Ascending aorta (tissue), 2 donors: ENCODE measurements around the gene ACMSD. TPM values are rescaled to one million over a fixed set of nuclear protein-coding genes. Genes with fewer than 3 reads are reported as not detected.

Source experiments
- DNase-seq, 2 donors: peaks; one replicate each; pipeline ENCODE4 v3.0.0-alpha.2; 2019; ENCODE audit warnings: low spot score in 2 of 2
- H3K27ac ChIP-seq, 2 donors: fragments of 200-600 bp; sonication (generic); one replicate each; pipeline ENCODE4 v1.5.1; 2016 to 2017; ENCODE audit warnings: mild to moderate bottlenecking in 1 of 2
- H3K27me3 ChIP-seq: fragments of 200-600 bp; sonication (generic); one replicate; pipeline ENCODE4 v1.5.1; 2017
- H3K36me3 ChIP-seq, 2 donors: fragments of 200-600 bp; sonication (generic); one replicate each; pipeline ENCODE4 v1.5.1; 2016
- H3K4me1 ChIP-seq, 2 donors: fragments of 200-600 bp; sonication (generic); one replicate each; pipeline ENCODE4 v1.5.1; 2016 to 2017; ENCODE audit warnings: mild to moderate bottlenecking in 1 of 2
- H3K4me3 ChIP-seq, 2 donors: fragments of 200-600 bp; sonication (generic); one replicate each; pipeline ENCODE4 v1.5.1; 2016 to 2017; ENCODE audit warnings: mild to moderate bottlenecking in 1 of 2
- H3K9me3 ChIP-seq, 2 donors: fragments of 200-600 bp; sonication (generic); one replicate each; pipeline ENCODE4 v1.5.1; 2016
- intact Hi-C: fragments of 100-400 bp; cut with DNase I; formaldehyde crosslinking; loops from one replicate; pipeline ENCODE4 v1.15.1; 2023
- total RNA-seq: library from RNA; depleted of rRNA; stranded (reverse); fragments of >200 nt; gene quantifications from one replicate; pipeline ENCODE4 v1.1.0, GENCODE V29; 2016
- TF ChIP-seq, protein P1 (sequence below), 3 experiments: fragments of 200-600 bp in 2 of 3; fragments of 450-650 bp in 1 of 3; sonication (generic) in 2 of 3; IDR thresholded peaks; one replicate each; pipeline ENCODE4 v1.5.1; 2016 to 2019; ENCODE audit warnings: antibody characterized with exemption in 3 of 3, mild to moderate bottlenecking in 1 of 3, moderate library complexity in 1 of 3

The ACMSD gene
- total RNA-seq, 1 donor from 2014 or later: not detected

DNA sequence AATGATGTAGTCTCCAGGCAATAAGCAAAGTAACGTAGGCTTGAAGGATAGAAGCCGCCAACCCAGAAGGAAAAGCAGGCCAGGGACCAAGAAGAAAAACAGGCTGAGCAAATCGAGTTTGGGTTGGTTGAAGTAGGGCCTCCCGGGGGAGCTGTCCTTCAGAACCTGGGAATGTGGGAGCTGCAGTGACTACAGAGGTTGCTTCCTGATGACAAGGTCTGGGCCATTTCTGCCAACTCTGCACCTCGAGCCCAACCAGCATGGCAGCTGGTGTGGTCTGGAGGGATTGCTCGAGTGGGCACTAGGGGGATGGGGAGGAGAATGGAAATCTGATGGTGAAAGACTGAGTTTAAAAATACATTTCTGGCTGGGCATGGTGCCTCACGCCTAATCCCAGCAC lies 14.1 kb downstream of the ACMSD start:
- no peaks in the 10 kb centered on the region for H3K9me3 ChIP-seq
- TF ChIP-seq, protein P1, sequence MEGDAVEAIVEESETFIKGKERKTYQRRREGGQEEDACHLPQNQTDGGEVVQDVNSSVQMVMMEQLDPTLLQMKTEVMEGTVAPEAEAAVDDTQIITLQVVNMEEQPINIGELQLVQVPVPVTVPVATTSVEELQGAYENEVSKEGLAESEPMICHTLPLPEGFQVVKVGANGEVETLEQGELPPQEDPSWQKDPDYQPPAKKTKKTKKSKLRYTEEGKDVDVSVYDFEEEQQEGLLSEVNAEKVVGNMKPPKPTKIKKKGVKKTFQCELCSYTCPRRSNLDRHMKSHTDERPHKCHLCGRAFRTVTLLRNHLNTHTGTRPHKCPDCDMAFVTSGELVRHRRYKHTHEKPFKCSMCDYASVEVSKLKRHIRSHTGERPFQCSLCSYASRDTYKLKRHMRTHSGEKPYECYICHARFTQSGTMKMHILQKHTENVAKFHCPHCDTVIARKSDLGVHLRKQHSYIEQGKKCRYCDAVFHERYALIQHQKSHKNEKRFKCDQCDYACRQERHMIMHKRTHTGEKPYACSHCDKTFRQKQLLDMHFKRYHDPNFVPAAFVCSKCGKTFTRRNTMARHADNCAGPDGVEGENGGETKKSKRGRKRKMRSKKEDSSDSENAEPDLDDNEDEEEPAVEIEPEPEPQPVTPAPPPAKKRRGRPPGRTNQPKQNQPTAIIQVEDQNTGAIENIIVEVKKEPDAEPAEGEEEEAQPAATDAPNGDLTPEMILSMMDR (IDR thresholded peaks at IDR 0.05): no peak
- no peaks in the 10 kb centered on the region for H3K4me1 ChIP-seq
- intact Hi-C loops: no loop called here
- no peak overlapping the region for H3K27ac ChIP-seq
- H3K36me3 ChIP-seq: no peaks in the 10 kb centered on the region
- no peak overlapping the region for H3K4me3 ChIP-seq
- H3K27me3 ChIP-seq: no peaks in the 10 kb centered on the region
- no peak for DNase-seq

DNA sequence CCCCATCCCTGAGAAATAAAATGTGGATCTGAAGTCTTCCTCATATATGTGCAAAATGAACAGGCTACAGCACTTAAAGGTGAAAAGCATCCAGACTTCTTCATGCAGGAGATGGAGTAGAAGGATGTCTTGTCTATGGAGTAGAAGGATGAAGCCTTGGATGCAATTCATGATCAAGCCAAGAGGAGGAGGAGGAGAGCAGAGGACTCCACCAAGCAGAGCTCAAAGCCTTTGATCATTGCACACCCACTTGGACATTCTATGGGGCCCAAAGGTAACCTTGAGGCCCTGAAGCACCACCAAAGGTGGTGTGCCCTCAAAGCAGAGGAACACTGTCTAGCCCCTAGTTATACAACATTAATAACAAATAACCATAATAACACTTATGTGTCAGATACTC lies 17.3 kb downstream of the ACMSD start:
- H3K27me3 ChIP-seq: no peaks in the 10 kb centered on the region

DNA sequence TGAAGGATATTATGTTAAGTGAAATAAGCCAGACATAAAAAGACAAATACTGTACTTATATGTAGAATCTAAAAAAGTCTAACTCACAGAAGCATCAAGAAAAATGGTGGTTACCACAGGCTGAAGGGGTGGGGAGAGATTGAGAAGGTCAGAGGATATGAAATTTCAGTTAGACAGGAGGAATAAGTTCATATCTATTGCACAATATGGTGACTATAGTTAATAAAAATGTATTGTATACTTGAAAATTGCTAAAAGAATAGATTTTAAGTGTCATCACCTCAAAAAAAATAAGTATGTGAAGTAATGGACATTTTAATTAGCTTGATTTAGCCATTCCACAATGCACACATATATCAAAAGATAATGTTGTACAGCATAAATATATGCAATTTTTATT lies 19.8 kb downstream of the ACMSD start:
- no peaks in the 10 kb centered on the region for H3K4me1 ChIP-seq
- H3K27ac ChIP-seq: no peak overlapping the region
- intact Hi-C loops: no loop called here
- H3K36me3 ChIP-seq: no peaks in the 10 kb centered on the region
- no peak overlapping the region for H3K4me3 ChIP-seq
- no peaks in the 10 kb centered on the region for H3K9me3 ChIP-seq
- no peaks in the 10 kb centered on the region for H3K27me3 ChIP-seq
- DNase-seq: no peak
- TF ChIP-seq, protein P1 (IDR thresholded peaks at IDR 0.05): no peak

More for the DNA sequence above, 17.3 kb downstream of the ACMSD start:
- Histone ChIP-seq H3K27ac (no peak overlapping the region), H3K36me3 (no peaks in the 10 kb centered on the region), H3K4me3 (no peak overlapping the region), H3K9me3 (no peaks in the 10 kb centered on the region), H3K4me1 (no peaks in the 10 kb centered on the region)
- no peak for DNase-seq
- TF ChIP-seq, protein P1 (IDR thresholded peaks at IDR 0.05): no peak
- intact Hi-C loops: no loop called here

DNA sequence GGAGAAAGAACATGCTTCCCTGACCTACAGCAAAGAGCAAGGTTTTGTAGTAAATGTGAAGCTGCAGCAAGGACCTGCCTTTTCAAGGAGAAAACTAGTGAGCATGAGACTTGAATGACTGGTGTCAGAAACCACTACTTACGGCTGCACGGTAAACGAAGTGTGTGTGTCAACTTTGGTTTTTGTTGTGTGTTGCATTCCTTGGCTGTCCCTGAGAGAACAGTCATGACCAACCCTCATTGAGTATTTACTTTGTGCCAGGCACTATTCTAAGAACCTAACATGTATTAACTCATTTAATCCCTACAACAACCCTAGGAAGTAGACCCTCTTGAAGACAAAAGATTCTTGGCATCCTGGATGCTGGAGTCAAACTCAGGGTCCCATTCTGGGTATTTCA lies 22.8 kb downstream of the ACMSD start:
- intact Hi-C loops: no loop called here
- Histone ChIP-seq H3K4me1 (no peaks in the 10 kb centered on the region), H3K4me3 (no peak overlapping the region), H3K27me3 (no peaks in the 10 kb centered on the region), H3K9me3 (no peaks in the 10 kb centered on the region), H3K36me3 (no peaks in the 10 kb centered on the region), H3K27ac (no peak overlapping the region)
- TF ChIP-seq, protein P1 (IDR thresholded peaks at IDR 0.05): no peak
- no peak for DNase-seq

DNA sequence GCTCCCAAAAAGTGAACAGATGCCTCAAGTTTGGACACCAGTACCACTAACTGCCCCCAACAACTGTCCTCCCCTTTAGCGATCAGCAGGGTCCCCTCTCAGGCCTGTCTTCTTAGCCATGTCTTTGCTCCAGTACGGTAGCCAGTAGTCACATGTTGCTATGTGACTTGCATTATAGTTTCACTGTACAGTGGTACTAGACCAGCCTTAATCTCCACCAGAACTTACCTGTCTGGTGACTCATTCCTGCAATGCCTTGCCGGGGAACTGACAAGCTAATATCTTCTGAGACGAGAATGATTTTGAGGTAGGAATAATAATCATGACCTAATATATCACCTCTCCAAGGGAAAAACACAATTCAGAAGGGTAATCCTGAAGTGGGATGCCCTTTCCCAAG lies 23.7 kb downstream of the ACMSD start:
- Histone ChIP-seq H3K9me3 (no peaks in the 10 kb centered on the region), H3K4me1 (no peaks in the 10 kb centered on the region), H3K36me3 (no peaks in the 10 kb centered on the region), H3K27me3 (no peaks in the 10 kb centered on the region), H3K4me3 (no peak overlapping the region), H3K27ac (no peak overlapping the region)
- DNase-seq: no peak
- intact Hi-C loops: no loop called here
- TF ChIP-seq, protein P1 (IDR thresholded peaks at IDR 0.05): no peak

DNA sequence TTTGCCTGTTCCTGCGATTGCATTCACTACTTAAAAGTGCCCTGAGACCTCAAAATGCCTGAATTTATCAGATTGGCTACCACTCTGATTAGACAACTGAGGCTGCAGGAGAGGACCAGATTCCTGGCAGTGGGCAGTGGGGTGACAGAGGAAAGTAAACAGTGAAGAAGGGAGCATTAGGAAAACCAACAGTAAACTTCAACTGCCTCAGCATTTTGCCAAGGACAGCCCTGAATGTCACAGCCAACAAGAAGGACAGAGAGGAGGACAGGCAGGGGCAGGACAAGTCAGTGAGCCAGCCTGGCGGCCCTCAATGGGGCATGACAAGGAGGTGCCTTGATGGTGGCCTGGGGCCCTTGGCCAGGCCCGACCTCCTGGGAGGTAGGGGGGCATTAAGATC lies 24.3 kb downstream of the ACMSD start:
- Histone ChIP-seq H3K27me3 (no peaks in the 10 kb centered on the region), H3K36me3 (no peaks in the 10 kb centered on the region), H3K4me3 (no peak overlapping the region), H3K27ac (no peak overlapping the region), H3K9me3 (no peaks in the 10 kb centered on the region), H3K4me1 (no peaks in the 10 kb centered on the region)
- TF ChIP-seq, protein P1 (IDR thresholded peaks at IDR 0.05): no peak
- intact Hi-C loops: no loop called here
- no peak for DNase-seq
